Lung (tissue), 12 donors: ENCODE results near the gene CDK16. TPM values are rescaled to one million over a fixed set of nuclear protein-coding genes. Genes with fewer than 3 reads are reported as not detected.

Experiments used
- ATAC-seq: fragments of 200-7000 bp; cut with Tn5 transposase; one replicate; pipeline ENCODE4 v1.9.1; 2020; ENCODE audit warnings: moderate number of reproducible peaks; ENCODE audit not compliant: insufficient read depth, low FRiP score
- DNase-seq, 3 donors: peaks; one replicate each; pipeline ENCODE4 v3.0.0-alpha.2; 2013 to 2017
- H3K27ac ChIP-seq, 2 donors: one replicate each; pipeline ENCODE4 v1.5.1; 2013; ENCODE audit warnings: mild to moderate bottlenecking in 2 of 2, moderate library complexity in 2 of 2, control low read depth in 1 of 2, inconsistent platforms in 1 of 2, low read depth in 1 of 2, low read length in 1 of 2
- H3K27me3 ChIP-seq, 3 donors: one replicate each; pipeline ENCODE4 v1.5.1; 2013; ENCODE audit warnings: low read length in 2 of 3; ENCODE audit not compliant: control insufficient read depth in 3 of 3, insufficient read depth in 3 of 3
- H3K36me3 ChIP-seq, 4 donors: one replicate each; pipeline ENCODE4 v1.5.1; 2013; ENCODE audit warnings: low read length in 4 of 4, mild to moderate bottlenecking in 1 of 4, moderate library complexity in 1 of 4; ENCODE audit not compliant: control insufficient read depth in 4 of 4, insufficient read depth in 4 of 4
- H3K4me1 ChIP-seq, 5 donors: one replicate each; pipeline ENCODE4 v1.5.1; 2013; ENCODE audit warnings: low read length in 5 of 5, mild to moderate bottlenecking in 2 of 5, moderate library complexity in 1 of 5; ENCODE audit not compliant: control insufficient read depth in 5 of 5, insufficient read depth in 5 of 5
- H3K4me3 ChIP-seq: one replicate; pipeline ENCODE4 v1.5.1; 2013; ENCODE audit warnings: mild to moderate bottlenecking, control low read depth, moderate library complexity
- H3K9ac ChIP-seq, 2 donors: one replicate each; pipeline ENCODE4 v1.5.1; 2013; ENCODE audit warnings: low read length in 2 of 2, control low read depth in 1 of 2; ENCODE audit not compliant: insufficient read depth in 1 of 2
- H3K9me3 ChIP-seq, 4 donors: one replicate each; pipeline ENCODE4 v1.5.1; 2013; ENCODE audit warnings: low read length in 3 of 4, mild to moderate bottlenecking in 1 of 4, moderate library complexity in 1 of 4; ENCODE audit not compliant: control insufficient read depth in 4 of 4, insufficient read depth in 3 of 4
- CTCF ChIP-seq: IDR thresholded peaks from 2 replicates; pipeline ENCODE4 v1.5.1; 2012; ENCODE audit warnings: mild to moderate bottlenecking; ENCODE audit errors: control extremely low read depth, extremely low read depth
- WGBS, 2 donors: extraction: QIAGEN DNeasy Blood & Tissue Kit; methylation state at CpG; one replicate each; pipeline ENCODE4 v1.1.7; 2013; 5-methylcytosine and 5-hydroxymethylcytosine counted together
- polyA plus RNA-seq, 2 donors: library from polyadenylated mRNA; stranded (reverse); fragments of 200-250 nt; gene quantifications; one replicate each; pipeline ENCODE4 v1.2.1, GENCODE V29; 2013
- total RNA-seq, 2 donors: library from RNA; depleted of rRNA in 1 of 2; stranded (reverse); fragments of >200 nt in 1 of 2; gene quantifications; one replicate each; pipeline ENCODE4 v1.2.1, GENCODE V29; 2014 to 2021
- donor health status: control.
- donor health status: control.
- donor health status: Bipolar disorder and iron deficiency.
- donor health status: healthy.
- donor health status: DM: yes; HTN: yes; CAD: no.

CDK16 gene
- total and polyA plus RNA-seq, 4 donors = 50.1 to 93.5 (median 60.5) TPM

GRCh38 chrX:47175588-47175980, 42.9 kb upstream of the CDK16 start:
- DNase-seq (no peak), ATAC-seq (no peak)
- no peak for TF ChIP-seq CTCF
- H3K36me3 ChIP-seq = peaks cover 3 to 48% (median 13%) of the 10 kb centered on the region in 4 donors
- H3K9ac ChIP-seq = no peak overlapping the region
- no peak overlapping the region for H3K4me3 ChIP-seq
- H3K4me1 ChIP-seq = no peaks in the 10 kb centered on the region
- peaks cover 0 to 38% (median 3%) of the 10 kb centered on the region in 3 donors for H3K27me3 ChIP-seq
- peaks cover 0 to 2% (median 0%) of the 10 kb centered on the region in 4 donors for H3K9me3 ChIP-seq
- 92 to 97% methylated on average over 9 to 12 of the region's 12 CpGs for WGBS, 2 donors
- H3K27ac ChIP-seq = no peak overlapping the region

GRCh38 chrX:47176101-47176740, 42.3 kb upstream of the CDK16 start:
- Histone ChIP-seq H3K9me3 (peaks cover 0 to 2% (median 0%) of the 10 kb centered on the region in 4 donors), H3K27me3 (peaks cover 0 to 42% (median 3%) of the 10 kb centered on the region in 3 donors), H3K9ac (no peak overlapping the region), H3K36me3 (peaks cover 2 to 46% (median 13%) of the 10 kb centered on the region in 4 donors), H3K4me3 (no peak overlapping the region), H3K4me1 (no peaks in the 10 kb centered on the region), H3K27ac (no peak overlapping the region)
- DNase-seq (peak in 1 of 3 donors; percentile 7), ATAC-seq (no peak)
- 82 to 95% methylated on average over 15 to 23 of the region's 23 CpGs for whole genome bisulfite sequencing, 2 donors
- no peak for TF ChIP-seq CTCF

GRCh38 chrX:47177079-47177478, 41.4 kb upstream of the CDK16 start:
- Histone ChIP-seq H3K36me3 (peaks cover 0 to 47% (median 11%) of the 10 kb centered on the region in 4 donors), H3K27ac (no peak overlapping the region), H3K4me1 (no peaks in the 10 kb centered on the region), H3K9ac (no peak overlapping the region), H3K9me3 (peaks cover 0 to 2% (median 0%) of the 10 kb centered on the region in 4 donors), H3K27me3 (peaks cover 0 to 39% (median 3%) of the 10 kb centered on the region in 3 donors), H3K4me3 (no peak overlapping the region)
- no peak for ATAC-seq
- DNase-seq = no peak
- no peak for TF ChIP-seq CTCF
- 56 to 100% methylated on average over 2 of the region's 2 CpGs for WGBS, 2 donors

- Histone ChIP-seq H3K9me3 (peaks cover 0 to 2% (median 0%) of the 10 kb centered on the region in 4 donors), H3K36me3 (peaks cover 0 to 42% (median 12%) of the 10 kb centered on the region in 4 donors), H3K4me3 (no peak overlapping the region), H3K27me3 (peaks cover 0 to 45% (median 6%) of the 10 kb centered on the region in 3 donors), H3K27ac (no peak overlapping the region), H3K9ac (no peak overlapping the region), H3K4me1 (no peaks in the 10 kb centered on the region)
- 80 to 90% methylated on average over 5 of the region's 5 CpGs for WGBS, 2 donors
- DNase-seq (peak in 1 of 3 donors; percentile 4), ATAC-seq (no peak)
- no peak for TF ChIP-seq CTCF
Observed at GRCh38 chrX:47178337-47178736, 40.1 kb upstream of the CDK16 start.
